Liver (tissue), 9 donors: ENCODE results near the gene TJP2. TPM values are rescaled to one million over a fixed set of nuclear protein-coding genes. Genes with fewer than 3 reads are reported as not detected.

Source experiments
- DNase-seq: peaks from one replicate; pipeline ENCODE4 v3.0.0-alpha.2; 2017; ENCODE audit warnings: low spot score
- H3K27ac ChIP-seq, 2 donors: one replicate each; pipeline ENCODE4 v1.7.0; 2013; ENCODE audit warnings: inconsistent platforms in 2 of 2, low read length in 2 of 2, control low read depth in 1 of 2, low read depth in 1 of 2, mild to moderate bottlenecking in 1 of 2
- H3K27me3 ChIP-seq, 4 donors: one replicate each; pipeline versions ENCODE4 v1.6.1 to v1.7.0; 2013; ENCODE audit warnings: low read length in 3 of 4, inconsistent platforms in 1 of 4, mild to moderate bottlenecking in 1 of 4, moderate library complexity in 1 of 4; ENCODE audit not compliant: control insufficient read depth in 4 of 4, insufficient read depth in 4 of 4
- H3K36me3 ChIP-seq, 4 donors: one replicate each; pipeline versions ENCODE4 v1.6.1 to v1.7.0; 2013; ENCODE audit warnings: low read length in 3 of 4, mild to moderate bottlenecking in 3 of 4, low read depth in 1 of 4, moderate library complexity in 1 of 4; ENCODE audit not compliant: control insufficient read depth in 4 of 4, insufficient read depth in 3 of 4
- H3K4me1 ChIP-seq, 4 donors: one replicate each; pipeline versions ENCODE4 v1.6.1 to v1.7.0; 2013; ENCODE audit warnings: low read length in 3 of 4, mild to moderate bottlenecking in 3 of 4, moderate library complexity in 1 of 4; ENCODE audit not compliant: control insufficient read depth in 4 of 4, insufficient read depth in 4 of 4
- H3K4me3 ChIP-seq, 3 donors: one replicate each; pipeline versions ENCODE4 v1.6.1 to v1.7.0; 2013; ENCODE audit warnings: low read length in 3 of 3, control low read depth in 1 of 3, low read depth in 1 of 3, mild to moderate bottlenecking in 1 of 3
- H3K9ac ChIP-seq, 2 donors: one replicate each; pipeline ENCODE4 v1.7.0; 2013; ENCODE audit warnings: low read length in 2 of 2, mild to moderate bottlenecking in 2 of 2, moderate library complexity in 2 of 2, control low read depth in 1 of 2, low read depth in 1 of 2
- H3K9me3 ChIP-seq, 4 donors: one replicate each; pipeline versions ENCODE4 v1.6.1 to v1.7.0; 2013; ENCODE audit warnings: low read length in 3 of 4; ENCODE audit not compliant: control insufficient read depth in 4 of 4
- CTCF ChIP-seq: fragments of 150-350 bp; IDR thresholded peaks from 2 replicates; pipeline ENCODE4 v1.5.1; 2017; ENCODE audit warnings: improper control_type of control experiment, low read depth, low read length; ENCODE audit not compliant: missing input control
- EGR1 ChIP-seq, 2 donors: IDR thresholded peaks; 2 replicates each; pipeline ENCODE4 v1.6.1; 2016 to 2018; ENCODE audit warnings: antibody characterized with exemption in 2 of 2, low read depth in 2 of 2
- FOXA1 ChIP-seq: IDR thresholded peaks from 2 replicates; pipeline ENCODE4 v1.6.1; 2016; ENCODE audit warnings: antibody characterized with exemption
- FOXA2 ChIP-seq: IDR thresholded peaks from 2 replicates; pipeline ENCODE4 v1.6.1; 2016; ENCODE audit warnings: antibody characterized with exemption
- GABPA ChIP-seq, 2 donors: IDR thresholded peaks in 1 of 2; conservative IDR thresholded peaks in 1 of 2; 2 replicates each; pipeline ENCODE4 v1.6.1; 2016; ENCODE audit warnings: antibody characterized with exemption in 2 of 2, mild to moderate bottlenecking in 1 of 2, moderate library complexity in 1 of 2
- HNF4A ChIP-seq, 2 donors: conservative IDR thresholded peaks; 2 replicates each; pipeline ENCODE4 v1.6.1; 2016; ENCODE audit warnings: antibody characterized with exemption in 2 of 2, mild to moderate bottlenecking in 2 of 2
- HNF4G ChIP-seq: IDR thresholded peaks from 2 replicates; pipeline ENCODE4 v1.6.1; 2016; ENCODE audit warnings: antibody characterized with exemption
- JUND ChIP-seq, 2 donors: IDR thresholded peaks; 2 replicates each; pipeline ENCODE4 v1.6.1; 2016; ENCODE audit warnings: antibody characterized with exemption in 2 of 2
- MAX ChIP-seq: IDR thresholded peaks from 2 replicates; pipeline ENCODE4 v1.6.1; 2016; ENCODE audit warnings: antibody characterized with exemption
- NR2F2 ChIP-seq: IDR thresholded peaks from 2 replicates; pipeline ENCODE4 v1.6.1; 2016; ENCODE audit warnings: antibody characterized with exemption
- RAD21 ChIP-seq, 2 donors: IDR thresholded peaks; 2 replicates each; pipeline ENCODE4 v1.6.1; 2016; ENCODE audit warnings: antibody characterized with exemption in 2 of 2, mild to moderate bottlenecking in 2 of 2
- REST ChIP-seq: IDR thresholded peaks from 2 replicates; pipeline ENCODE4 v1.6.1; 2016; ENCODE audit warnings: antibody characterized with exemption, mild to moderate bottlenecking
- RXRA ChIP-seq, 2 donors: IDR thresholded peaks; 2 replicates each; pipeline ENCODE4 v1.6.1; 2017 to 2018; ENCODE audit warnings: antibody characterized with exemption in 2 of 2, mild to moderate bottlenecking in 1 of 2
- SP1 ChIP-seq: IDR thresholded peaks from 2 replicates; pipeline ENCODE4 v1.6.1; 2018; ENCODE audit warnings: antibody characterized with exemption, mild to moderate bottlenecking
- TAF1 ChIP-seq: conservative IDR thresholded peaks from 2 replicates; pipeline ENCODE4 v1.6.1; 2016; ENCODE audit warnings: antibody characterized with exemption, mild to moderate bottlenecking
- YY1 ChIP-seq: IDR thresholded peaks from 2 replicates; pipeline ENCODE4 v1.6.1; 2016; ENCODE audit warnings: antibody characterized with exemption, mild to moderate bottlenecking
- ZBTB33 ChIP-seq: IDR thresholded peaks from 2 replicates; pipeline ENCODE4 v1.6.1; 2016; ENCODE audit warnings: antibody characterized with exemption
- WGBS: extraction: QIAGEN DNeasy Blood & Tissue Kit; methylation state at CpG from one replicate; pipeline ENCODE4 v1.1.7; 2013; 5-methylcytosine and 5-hydroxymethylcytosine counted together
- polyA plus RNA-seq, 2 donors: library from polyadenylated mRNA; stranded (reverse) in 1 of 2; unstranded in 1 of 2; fragments of 200-250 nt in 1 of 2; fragments of >200 nt in 1 of 2; fragmentation: Nextera tagmentation in 1 of 2; extraction: Ambion mirVana in 1 of 2; gene quantifications; one replicate each; pipeline versions ENCODE4 v1.2.1 to v1.2.3, GENCODE V29; 2013 to 2015
- total RNA-seq, 2 donors: library from RNA; depleted of rRNA; stranded (reverse); fragments of >200 nt; gene quantifications; one replicate each; pipeline ENCODE4 v1.2.3, GENCODE V29; 2014
- donor health status: healthy.
- donor health status: healthy.
- donor health status: healthy.
- donor health status: healthy.
- donor health status: healthy.

The TJP2 gene
- total and polyA plus RNA-seq, 4 donors = 23.2 to 74.0 (median 32.6) TPM

GRCh38 chr9:69299315-69299714 lies 125.2 kb downstream of the TJP2 start:
- no peak overlapping the region for H3K27ac ChIP-seq
- no peaks in the 10 kb centered on the region for H3K4me1 ChIP-seq
- no peaks in the 10 kb centered on the region for H3K9me3 ChIP-seq
- no peaks in the 10 kb centered on the region for H3K36me3 ChIP-seq
- H3K4me3 ChIP-seq = no peak overlapping the region
- H3K9ac ChIP-seq = no peak overlapping the region
- no peak for DNase-seq
- no peak for TF ChIP-seq FOXA1
- TF ChIP-seq MAX = no peak
- TF ChIP-seq TAF1 = no peak
- TF ChIP-seq GABPA (IDR thresholded peaks at IDR 0.05 in 1 of 2, conservative IDR thresholded peaks at IDR 0.05 in 1 of 2) = no peak
- no peak for TF ChIP-seq YY1
- no peak for TF ChIP-seq SP1
- no peak for TF ChIP-seq NR2F2
- no peak for TF ChIP-seq FOXA2
- TF ChIP-seq EGR1 (IDR thresholded peaks at IDR 0.05; ENCODE audit: low read depth in 2 of 2) = no peak
- TF ChIP-seq REST = no peak
- no peak for TF ChIP-seq HNF4G
- no peak for TF ChIP-seq RXRA (IDR thresholded peaks at IDR 0.05)
- no peak for TF ChIP-seq CTCF
- TF ChIP-seq ZBTB33 = no peak
- TF ChIP-seq HNF4A (conservative IDR thresholded peaks at IDR 0.05) = no peak
- no peak for TF ChIP-seq JUND (IDR thresholded peaks at IDR 0.05)
- no peak for TF ChIP-seq RAD21 (IDR thresholded peaks at IDR 0.05)
- WGBS = 76% methylated on average over 1 of the region's 1 CpG
- no peaks in the 10 kb centered on the region for H3K27me3 ChIP-seq

GRCh38 chr9:69299826-69300225 lies 125.7 kb downstream of the TJP2 start:
- Histone ChIP-seq H3K9me3 (no peaks in the 10 kb centered on the region), H3K9ac (no peak overlapping the region)
- WGBS = 64% methylated on average over 1 of the region's 1 CpG

More at GRCh38 chr9:69299826-69300225, 125.7 kb downstream of the TJP2 start:
- Histone ChIP-seq H3K4me1 (no peaks in the 10 kb centered on the region), H3K36me3 (no peaks in the 10 kb centered on the region), H3K4me3 (no peak overlapping the region), H3K27me3 (no peaks in the 10 kb centered on the region), H3K27ac (no peak overlapping the region)
- no peak for TF ChIP-seq RXRA (IDR thresholded peaks at IDR 0.05)
- TF ChIP-seq HNF4A (conservative IDR thresholded peaks at IDR 0.05) = no peak
- no peak for TF ChIP-seq TAF1
- no peak for TF ChIP-seq MAX
- DNase-seq = no peak
